H1 (cell line): ENCODE measurements around the gene ANKRD9. TPM values are rescaled to one million over a fixed set of nuclear protein-coding genes. Genes with fewer than 3 reads are reported as not detected.

Source experiments
- POLR2AphosphoS5 ChIP-seq: IDR thresholded peaks from 2 replicates; pipeline ENCODE4 v1.6.1; 2011; ENCODE audit warnings: low read depth, low read length
- polyA plus RNA-seq, 7 experiments: library from polyadenylated mRNA; depleted of rRNA in 3 of 7; stranded (reverse) in 5 of 7; unstranded in 2 of 7; fragments of >200 nt in 5 of 7; fragments of 200-250 nt in 2 of 7; gene quantifications; 1 replicate in 5 of 7; 2 replicates in 1 of 7; 4 replicates in 1 of 7; pipeline versions ENCODE4 v1.2.1 to v1.2.3, GENCODE V29; 2011 to 2013; ENCODE audit warnings: missing spikeins in 2 of 7, mixed read lengths in 2 of 7
- total RNA-seq: library from RNA; stranded (reverse); fragmentation: NEBNext Ultra II Directional; extraction: Animal tissue kit (Norgen Biotek cat#: 25700); gene quantifications from 2 replicates; pipeline ENCODE4 v1.2.1, GENCODE V29; 2021

The ANKRD9 gene
- total and polyA plus RNA-seq, 2 of the 8 experiments (the other 6 are each of a cell fraction or from before 2014, with no cell fraction given), result 37.0 to 41.8 TPM

- no peak for TF ChIP-seq POLR2AphosphoS5
Measured at GRCh38 chr14:102504328-102504999, 5.1 kb downstream of the ANKRD9 start (continued).
